Hippocampal formation (tissue), 2 donors: Measurements from ENCODE around the gene SVEP1.
A peak's percentile ranks its signal among the peaks of the same experiment; 100 is the strongest.
"Not testable (repeated sequence)": the region's sequence is repeated elsewhere in the genome, so short reads cannot be mapped to it uniquely, and the experiment has no call there.

ENCODE experiments used
- DNase-seq, 2 donors: peaks; one replicate each; lab custom pipeline; 2025; lab: John Stamatoyannopoulos, UW

Gene SVEP1

GRCh38 chr9:110578575-110579033 is 937 bp downstream of the SVEP1 start:
- DNase-seq = no peak

- no peak for DNase-seq
These were observed 3.6 kb downstream of the SVEP1 start for GRCh38 chr9:110575945-110576344.

GRCh38 chr9:110575169-110575568 is 4.4 kb downstream of the SVEP1 start:
- no peak for DNase-seq

GRCh38 chr9:110573305-110573704 is 6.2 kb downstream of the SVEP1 start:
- no peak for DNase-seq

- no peak for DNase-seq
These were observed 7.6 kb downstream of the SVEP1 start for GRCh38 chr9:110571801-110572483.

GRCh38 chr9:110566156-110566555 is 13.4 kb downstream of the SVEP1 start:
- DNase-seq = no peak

- DNase-seq = no peak
These were observed 17.7 kb downstream of the SVEP1 start for GRCh38 chr9:110561826-110562225.

- no peak for DNase-seq
These were observed 19.7 kb downstream of the SVEP1 start for GRCh38 chr9:110559869-110560268.

- no peak for DNase-seq
These were observed 23.8 kb downstream of the SVEP1 start for GRCh38 chr9:110555551-110556331.

GRCh38 chr9:110546411-110546871 is 33.1 kb downstream of the SVEP1 start:
- no peak for DNase-seq

GRCh38 chr9:110545705-110546104 is 33.8 kb downstream of the SVEP1 start:
- DNase-seq = peak in 1 of 2 donors; percentile 12

GRCh38 chr9:110543631-110544051 is 35.9 kb downstream of the SVEP1 start:
- DNase-seq = no peak

- DNase-seq = no peak
These were observed 37.6 kb downstream of the SVEP1 start for GRCh38 chr9:110541950-110542349.

GRCh38 chr9:110538647-110539041 is 40.9 kb downstream of the SVEP1 start:
- no peak for DNase-seq

- no peak for DNase-seq
These were observed 41.5 kb downstream of the SVEP1 start for GRCh38 chr9:110537841-110538646.

GRCh38 chr9:110536822-110537221 is 42.7 kb downstream of the SVEP1 start:
- no peak for DNase-seq

GRCh38 chr9:110534162-110534561 is 45.4 kb downstream of the SVEP1 start:
- not testable (repeated sequence) for DNase-seq

- no peak for DNase-seq
These were observed 46.5 kb downstream of the SVEP1 start for GRCh38 chr9:110532908-110533665.

- no peak for DNase-seq
These were observed 47.8 kb downstream of the SVEP1 start for GRCh38 chr9:110531776-110532175.

GRCh38 chr9:110531241-110531640 is 48.3 kb downstream of the SVEP1 start:
- DNase-seq = not testable (repeated sequence)

GRCh38 chr9:110528645-110529044 is 50.9 kb downstream of the SVEP1 start:
- DNase-seq = no peak

- DNase-seq = no peak
These were observed 53.1 kb downstream of the SVEP1 start for GRCh38 chr9:110526426-110526825.
